ENCODE results near the gene UGGT2. TPM values are rescaled to one million over a fixed set of nuclear protein-coding genes. Genes with fewer than 3 reads are reported as not detected.

UGGT2 gene
- total and polyA plus RNA-seq, 9 of the 15 experiments (the other 6 are each of a cell fraction or from before 2014, with no cell fraction given) = 3.5 to 24.5 (median 18.3) TPM

GRCh38 chr13:96100457-96101220, 47.4 kb upstream of the UGGT2 start (continued):
- TF ChIP-seq DDX20 (tag; IDR thresholded peaks at IDR 0.05; ENCODE audit: low read depth) = no peak
- no peak for TF ChIP-seq CC2D1A (IDR thresholded peaks at IDR 0.05)
- no peak for TF ChIP-seq NRF1 (conservative IDR thresholded peaks at IDR 0.05 in 1 of 2, IDR thresholded peaks at IDR 0.05 in 1 of 2)
- TF ChIP-seq ZHX1 (conservative IDR thresholded peaks at IDR 0.05; ENCODE audit: low read length) = no peak
- no peak for TF ChIP-seq HNRNPH1 (optimal IDR thresholded peaks at IDR 0.05; ENCODE audit: low read depth, low read length)
- no peak for TF ChIP-seq TCFL5 (CRISPR knock-in tag; conservative IDR thresholded peaks at IDR 0.05)

- BruUV-seq (replicated peaks) = no TSS peak
- Histone ChIP-seq H2AFZ (ENCODE audit: low read depth, low read length) (no peak overlapping the region), H3K27ac (ENCODE audit: extremely low read depth, low read depth, low read length) (no peak overlapping the region), H3K9me3 (replicated peaks; ENCODE audit: control insufficient read depth, insufficient read depth, low read depth, low read length) (no peaks in the 10 kb centered on the region), H4K20me1 (replicated peaks; ENCODE audit: control insufficient read depth, insufficient read depth, low read length) (no peaks in the 10 kb centered on the region), H3K27me3 (ENCODE audit: control insufficient read depth in 2 of 2, insufficient read depth in 2 of 2, low read length in 2 of 2) (peaks cover 16 to 19% of the 10 kb centered on the region in 2 experiments), H3K4me3 (no peak overlapping the region), H3K36me3 (ENCODE audit: control insufficient read depth, insufficient read depth, low read length) (no peaks in the 10 kb centered on the region), H3K4me2 (ENCODE audit: insufficient read depth, low read length) (no peak overlapping the region), H3K9me1 (ENCODE audit: control insufficient read depth, insufficient read depth, low read length) (no peaks in the 10 kb centered on the region), H3K9ac (ENCODE audit: insufficient read depth in 1 of 2, low read depth in 2 of 2, low read length in 2 of 2) (no peak overlapping the region), H3K4me1 (replicated peaks in 1 of 2; ENCODE audit: control insufficient read depth in 2 of 2, insufficient read depth in 2 of 2, low read length in 2 of 2) (peaks cover 0 to 18% of the 10 kb centered on the region in 2 experiments; a peak in 2 of 5 replicates), H3K79me2 (ENCODE audit: control insufficient read depth, insufficient read depth, low read length) (no peaks in the 10 kb centered on the region)
- no peak for ATAC-seq
- ChIA-PET CTCF (ENCODE audit: low intra/inter-chr PET ratio) (no interaction called here), POLR2A (interaction anchor here (0.5 kb wide), 1 partner anchor 13 kb away, joined by 3 read pairs; no protein-coding TSS in a partner anchor)
- in situ Hi-C loops (cut with MboI) (no loop called here), intact Hi-C loops (cut with micrococcal nuclease) (no loop called here)
- TF ChIP-seq CREM (IDR thresholded peaks at IDR 0.05; ENCODE audit: low read depth) = no peak
- TF ChIP-seq CHD1 (IDR thresholded peaks at IDR 0.05; ENCODE audit: low read length) = no peak
- TF ChIP-seq ZNF695 (CRISPR knock-in tag; IDR thresholded peaks at IDR 0.05) = no peak
- TF ChIP-seq ZNF12 (CRISPR knock-in tag; IDR thresholded peaks at IDR 0.05) = no peak
- TF ChIP-seq RHOXF2B (CRISPR knock-in tag; conservative IDR thresholded peaks at IDR 0.05) = no peak
- DNase-seq (ENCODE audit: extremely low read depth in 1 of 4, low spot score in 3 of 4) = no peak
- no peak for FAIRE-seq
These were observed 40.2 kb upstream of the UGGT2 start for GRCh38 chr13:96093296-96094006.
